ENCODE measurements around the gene MYBBP1A. TPM values are rescaled to one million over a fixed set of nuclear protein-coding genes. Genes with fewer than 3 reads are reported as not detected.

Gene MYBBP1A
- total RNA-seq, 1 donor from 2014 or later, result 178 TPM

DNA sequence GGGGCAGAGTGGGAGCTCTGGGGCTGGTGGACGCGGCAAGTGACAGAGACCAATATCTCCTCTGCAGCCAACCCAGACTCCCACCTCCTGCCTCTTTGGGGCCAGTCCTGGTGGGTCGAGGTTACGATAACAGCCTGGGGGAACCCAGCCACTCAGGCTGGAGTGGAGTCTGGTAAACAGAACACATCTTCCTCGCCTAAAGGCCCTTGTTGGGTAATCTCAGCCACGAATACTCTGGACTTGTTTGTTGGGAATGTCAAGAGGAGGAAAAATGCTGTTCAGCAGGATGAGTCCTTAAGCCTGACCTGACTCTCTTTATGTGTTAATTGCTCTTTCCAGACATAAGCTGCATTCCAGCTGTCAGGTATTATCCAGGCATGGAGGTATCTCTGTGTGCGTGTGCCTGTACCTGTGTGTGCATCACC is 64.5 kb downstream of the MYBBP1A start:
- Mint-ChIP-seq H3K4me1 (peaks cover 18% of the 10 kb centered on the region), H3K4me3 (no peak overlapping the region), H3K36me3 (ENCODE audit: low read depth) (no peaks in the 10 kb centered on the region), H3K9me3 (no peaks in the 10 kb centered on the region), H3K27me3 (peaks cover 5% of the 10 kb centered on the region), H3K27ac (no peak overlapping the region)
- intact Hi-C loops (cut with micrococcal nuclease), result no loop called here
- no peak for DNase-seq

DNA sequence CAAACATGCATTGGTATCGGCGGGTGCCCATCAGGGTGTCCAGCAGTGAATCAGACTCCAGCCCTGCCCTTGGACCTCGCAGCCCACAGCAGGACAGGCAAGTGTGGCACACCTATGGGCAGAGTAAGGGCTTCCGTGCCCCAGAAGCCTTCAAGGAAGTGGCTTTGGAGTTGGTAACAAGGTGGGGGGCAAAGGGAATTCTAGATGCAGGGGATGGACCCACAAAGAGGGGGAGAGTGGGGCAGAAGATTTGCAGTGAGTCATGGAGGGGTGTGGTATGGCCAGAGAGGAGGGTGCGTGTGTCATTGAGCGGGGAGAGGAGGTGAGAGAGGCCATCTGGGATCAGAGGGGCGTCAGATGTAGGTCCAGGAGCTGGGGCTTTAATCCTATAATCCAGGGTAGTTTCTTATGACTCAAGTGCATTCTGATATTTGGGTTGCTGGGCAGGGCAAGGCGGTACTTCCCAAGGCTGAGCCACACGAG is 65.0 kb downstream of the MYBBP1A start:
- Mint-ChIP-seq H3K9me3 (no peaks in the 10 kb centered on the region), H3K36me3 (ENCODE audit: low read depth) (no peaks in the 10 kb centered on the region), H3K27me3 (peaks cover 5% of the 10 kb centered on the region), H3K27ac (no peak overlapping the region), H3K4me3 (no peak overlapping the region), H3K4me1 (peaks cover 19% of the 10 kb centered on the region)
- DNase-seq, result no peak
- intact Hi-C loops (cut with micrococcal nuclease), result no loop called here

DNA sequence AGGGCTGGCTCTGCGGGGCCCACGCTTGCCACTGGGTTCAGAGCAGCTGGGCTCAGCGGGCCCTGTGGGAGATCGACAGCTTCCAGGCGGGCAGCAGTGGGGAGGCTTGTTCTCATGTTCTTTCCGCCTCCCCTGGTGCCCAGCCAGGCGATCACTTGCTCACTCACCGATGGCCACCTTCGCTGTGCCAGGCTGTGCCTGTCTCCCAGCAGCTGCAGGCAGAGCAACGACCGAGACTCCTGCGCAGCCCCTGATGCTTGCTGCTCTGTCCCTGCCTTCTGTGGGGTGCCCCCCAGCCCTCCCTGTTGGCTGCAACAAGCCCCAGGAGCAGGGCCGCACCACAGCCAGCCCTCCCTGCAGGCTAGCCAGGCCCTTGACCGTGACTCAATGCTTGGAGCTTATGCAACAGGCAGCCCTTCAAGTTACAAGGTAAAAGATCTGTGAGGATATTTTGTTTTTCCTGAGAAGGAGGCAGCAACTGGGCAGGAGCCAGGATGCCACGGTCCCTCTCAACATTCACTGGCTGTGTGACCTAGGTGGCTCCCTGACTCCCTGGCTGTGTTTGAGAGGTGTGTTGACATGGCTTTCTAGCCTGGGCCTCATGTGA is 66.1 kb downstream of the MYBBP1A start:
- Mint-ChIP-seq H3K27ac (no peak overlapping the region), H3K9me3 (no peaks in the 10 kb centered on the region), H3K27me3 (peaks cover 3% of the 10 kb centered on the region), H3K4me1 (peaks cover 22% of the 10 kb centered on the region), H3K36me3 (ENCODE audit: low read depth) (no peaks in the 10 kb centered on the region), H3K4me3 (no peak overlapping the region)
- intact Hi-C loops (cut with micrococcal nuclease), result no loop called here
- no peak for DNase-seq

Other genes with a start within 250 kb of the MYBBP1A start
- gene UBE2G1, start 188.7 kb downstream of the MYBBP1A start, total RNA-seq, result 74.8 and 77.3 TPM in 2 replicates
- gene SPNS3, start 121.4 kb downstream of the MYBBP1A start, total RNA-seq, result 1.3 and 1.9 TPM in 2 replicates
- gene SPNS2, start 56.5 kb downstream of the MYBBP1A start, total RNA-seq, result 0.17 and 0.28 TPM in 2 replicates
- gene GGT6, start 5.2 kb upstream of the MYBBP1A start, total RNA-seq, result not detected in 2 replicates
- gene SMTNL2, start 29.1 kb upstream of the MYBBP1A start, total RNA-seq, result not detected in 2 replicates
- not detected in 2 replicates for gene ALOX15, start 86.3 kb upstream of the MYBBP1A start, total RNA-seq
- 140 and 141 TPM in 2 replicates for gene PELP1, start 148.8 kb upstream of the MYBBP1A start, total RNA-seq
- 189 and 193 TPM in 2 replicates for gene ARRB2, start 155.2 kb upstream of the MYBBP1A start, total RNA-seq
- gene MED11, start 176.0 kb upstream of the MYBBP1A start, total RNA-seq, result 19.1 and 20.4 TPM in 2 replicates
- gene ZMYND15, start 184.4 kb upstream of the MYBBP1A start, total RNA-seq, result not detected in 2 replicates
- gene CXCL16, start 184.5 kb upstream of the MYBBP1A start, total RNA-seq, result 1.8 and 2.5 TPM in 2 replicates
- gene TM4SF5, start 216.5 kb upstream of the MYBBP1A start, total RNA-seq, result not detected in 2 replicates
- gene VMO1, start 231.0 kb upstream of the MYBBP1A start, total RNA-seq, result not detected in 2 replicates
- gene GLTPD2, start 233.6 kb upstream of the MYBBP1A start, total RNA-seq, result not detected in 2 replicates
- 208 and 209 TPM in 2 replicates for gene PSMB6, start 240.8 kb upstream of the MYBBP1A start, total RNA-seq